22Rv1 (cell line): ENCODE measurements around the gene IQSEC3.

Source experiments
- H3K27ac ChIP-seq: fragments of 450-650 bp; 2 replicates; pipeline ENCODE4 v1.5.1; 2017
- CTCF ChIP-seq: fragments of 450-650 bp; IDR thresholded peaks from 2 replicates; pipeline ENCODE4 v1.5.1; 2017; ENCODE audit warnings: mild to moderate bottlenecking
- ZFX ChIP-seq: fragments of 450-650 bp; IDR thresholded peaks from 2 replicates; pipeline ENCODE4 v1.6.1; 2017; ENCODE audit warnings: antibody characterized with exemption, borderline replicate concordance

The IQSEC3 gene

GRCh38 chr12:221736-222135, 155.2 kb downstream of the IQSEC3 start:
- TF ChIP-seq CTCF (no peak), ZFX (no peak)
- no peak overlapping the region for H3K27ac ChIP-seq

GRCh38 chr12:223841-224240, 157.3 kb downstream of the IQSEC3 start:
- no peak overlapping the region for H3K27ac ChIP-seq
- TF ChIP-seq ZFX, result no peak
- no peak for TF ChIP-seq CTCF

- TF ChIP-seq CTCF (no peak), ZFX (no peak)
- H3K27ac ChIP-seq, result no peak overlapping the region
Observed at GRCh38 chr12:224330-224729, 157.8 kb downstream of the IQSEC3 start.

- H3K27ac ChIP-seq, result no peak overlapping the region
- no peak for TF ChIP-seq ZFX
Observed at GRCh38 chr12:225012-225411, 158.4 kb downstream of the IQSEC3 start.

- H3K27ac ChIP-seq, result no peak overlapping the region
- TF ChIP-seq CTCF (no peak), ZFX (no peak)
Observed at GRCh38 chr12:226401-226800, 159.8 kb downstream of the IQSEC3 start.

GRCh38 chr12:227286-227915, 160.8 kb downstream of the IQSEC3 start:
- TF ChIP-seq CTCF (no peak), ZFX (no peak)
- H3K27ac ChIP-seq, result no peak overlapping the region
